Duodenal mucosa (tissue), 2 donors: ENCODE measurements around the gene RABEP2.

Source experiments
- H3K27ac ChIP-seq: one replicate; pipeline ENCODE4 v1.7.0; 2013; ENCODE audit warnings: low read depth, low read length
- H3K27me3 ChIP-seq, 2 donors: one replicate each; pipeline ENCODE4 v1.7.0; 2013; ENCODE audit warnings: low read length in 2 of 2, control low read depth in 1 of 2; ENCODE audit not compliant: insufficient read depth in 2 of 2, control insufficient read depth in 1 of 2
- H3K36me3 ChIP-seq, 2 donors: one replicate each; pipeline ENCODE4 v1.7.0; 2013; ENCODE audit warnings: low read length in 2 of 2, control low read depth in 1 of 2; ENCODE audit not compliant: insufficient read depth in 2 of 2, control insufficient read depth in 1 of 2
- H3K4me1 ChIP-seq, 2 donors: one replicate each; pipeline ENCODE4 v1.7.0; 2013; ENCODE audit warnings: low read length in 2 of 2, control low read depth in 1 of 2; ENCODE audit not compliant: insufficient read depth in 2 of 2, control insufficient read depth in 1 of 2
- H3K4me3 ChIP-seq, 2 donors: one replicate each; pipeline ENCODE4 v1.7.0; 2013; ENCODE audit warnings: low read length in 2 of 2, low read depth in 1 of 2
- H3K9ac ChIP-seq, 2 donors: one replicate each; pipeline ENCODE4 v1.7.0; 2013; ENCODE audit warnings: low read length in 2 of 2, low read depth in 1 of 2
- H3K9me3 ChIP-seq, 2 donors: one replicate each; pipeline ENCODE4 v1.7.0; 2013; ENCODE audit warnings: low read length in 2 of 2, control low read depth in 1 of 2; ENCODE audit not compliant: control insufficient read depth in 1 of 2

Gene RABEP2

DNA sequence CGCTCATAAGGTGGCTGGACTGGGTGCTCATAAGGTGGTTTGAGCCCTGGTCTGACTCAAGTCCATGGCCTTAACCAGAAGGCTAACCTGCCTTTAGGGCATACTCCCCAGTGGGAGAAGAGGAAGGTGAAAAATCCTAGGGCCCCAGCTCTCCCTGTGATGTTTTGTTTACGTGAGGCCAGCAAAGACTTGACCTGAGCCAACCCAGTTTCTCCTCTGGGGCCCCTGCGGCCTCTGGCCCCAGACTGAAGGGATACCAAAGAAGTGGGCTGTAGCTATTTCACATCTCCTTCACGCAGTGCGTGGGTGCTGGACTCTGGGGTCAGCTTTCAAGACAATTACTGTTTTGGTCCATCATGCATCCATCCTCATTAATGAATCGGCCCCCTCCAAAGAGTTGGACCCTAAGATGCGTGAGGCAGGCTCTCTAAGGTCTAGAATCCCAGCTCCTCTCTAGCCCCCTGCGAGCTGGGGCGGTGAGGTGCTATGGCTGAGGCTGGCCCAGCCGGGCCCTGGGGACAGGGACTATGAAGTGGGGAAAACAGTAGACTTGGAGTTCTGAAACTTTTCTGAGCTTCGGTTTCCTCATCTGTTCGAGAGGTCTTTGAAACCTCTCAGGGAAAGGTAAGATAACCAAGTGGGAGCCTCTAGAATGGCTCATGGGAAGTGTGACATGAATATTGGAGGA lies 59.9 kb downstream of the RABEP2 start:
- H3K4me1 ChIP-seq, result peaks cover 15 to 18% of the 10 kb centered on the region in 2 donors

DNA sequence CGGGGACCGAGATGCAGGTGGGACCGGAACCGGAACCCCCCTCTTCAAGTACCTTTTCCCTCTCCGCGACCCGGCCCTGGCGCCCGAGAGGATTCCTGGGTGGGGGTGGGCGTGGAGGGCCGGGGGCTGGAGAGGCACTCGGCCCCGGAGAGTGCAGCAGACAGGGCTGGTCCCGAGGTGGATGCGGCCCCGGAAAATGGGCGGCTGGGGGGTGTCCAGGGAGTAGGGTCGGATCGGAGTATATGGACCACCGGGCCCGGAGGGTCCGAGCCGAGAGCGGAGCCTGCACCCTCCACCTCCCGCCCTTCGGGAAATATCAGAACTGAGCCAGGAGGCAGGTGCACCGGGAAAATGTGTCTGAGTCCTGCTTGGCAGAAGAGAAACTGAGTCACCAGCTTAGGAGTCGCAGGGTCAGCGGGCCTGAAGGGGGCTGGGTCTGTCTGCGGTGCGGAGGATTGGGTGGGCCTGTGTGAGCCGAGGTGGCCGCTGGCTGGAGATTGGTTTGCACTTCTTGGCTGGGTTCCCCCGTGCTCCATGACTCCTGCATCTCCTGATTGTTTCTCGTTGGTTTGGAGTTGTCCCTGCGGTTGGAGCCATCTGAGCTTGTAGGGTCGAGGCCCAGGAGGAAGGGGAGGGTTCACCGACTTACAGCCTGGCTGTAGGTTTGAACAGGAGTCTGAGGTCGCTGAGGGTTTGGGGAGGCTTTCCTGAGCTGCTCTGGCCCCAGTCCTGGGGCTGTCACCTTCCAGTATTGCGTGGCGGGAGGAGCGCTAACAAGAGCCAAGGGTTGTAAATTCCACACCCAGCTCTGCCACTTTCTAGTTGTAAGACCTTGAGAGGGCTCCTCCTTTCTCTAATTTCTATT lies 60.9 kb downstream of the RABEP2 start:
- Histone ChIP-seq H3K27ac (peak overlapping the region; percentile 93), H3K9ac (peak overlapping the region; percentile 93 to 98), H3K4me1 (peaks cover 15 to 18% of the 10 kb centered on the region in 2 donors), H3K9me3 (no peaks in the 10 kb centered on the region), H3K36me3 (peaks cover 15 to 21% of the 10 kb centered on the region in 2 donors), H3K4me3 (peak overlapping the region; percentile 80 to 91), H3K27me3 (no peaks in the 10 kb centered on the region)

More for the DNA sequence above, 59.9 kb downstream of the RABEP2 start:
- Histone ChIP-seq H3K9me3 (no peaks in the 10 kb centered on the region), H3K27ac (no peak overlapping the region), H3K9ac (peak overlapping the region; percentile 93 to 98), H3K27me3 (no peaks in the 10 kb centered on the region), H3K4me3 (peak overlapping the region; percentile 80 to 91), H3K36me3 (peaks cover 25 to 31% of the 10 kb centered on the region in 2 donors)

DNA sequence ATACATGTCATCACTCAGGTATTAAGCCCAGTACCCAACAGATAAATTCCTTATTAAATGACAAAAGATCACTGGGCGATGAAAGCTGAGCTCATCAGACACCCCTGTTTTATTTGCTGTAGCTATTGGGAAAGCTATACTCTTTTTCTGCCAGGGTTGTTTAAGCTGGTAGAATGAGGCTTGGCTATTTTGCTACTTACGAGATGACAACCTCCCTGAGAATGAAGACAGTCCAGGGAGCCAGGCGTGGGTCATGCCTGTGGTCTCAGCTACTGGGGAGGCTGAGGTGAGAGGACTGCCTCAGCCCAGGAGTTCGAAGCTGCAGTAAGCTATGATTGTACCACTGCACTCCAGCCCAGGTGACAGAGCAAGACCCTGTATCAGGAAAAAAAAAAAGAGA lies 65.7 kb downstream of the RABEP2 start:
- Histone ChIP-seq H3K4me1 (peaks cover 3% of the 10 kb centered on the region in 2 donors), H3K9ac (no peak overlapping the region), H3K36me3 (no peaks in the 10 kb centered on the region), H3K27me3 (no peaks in the 10 kb centered on the region), H3K9me3 (no peaks in the 10 kb centered on the region), H3K27ac (no peak overlapping the region), H3K4me3 (no peak overlapping the region)

DNA sequence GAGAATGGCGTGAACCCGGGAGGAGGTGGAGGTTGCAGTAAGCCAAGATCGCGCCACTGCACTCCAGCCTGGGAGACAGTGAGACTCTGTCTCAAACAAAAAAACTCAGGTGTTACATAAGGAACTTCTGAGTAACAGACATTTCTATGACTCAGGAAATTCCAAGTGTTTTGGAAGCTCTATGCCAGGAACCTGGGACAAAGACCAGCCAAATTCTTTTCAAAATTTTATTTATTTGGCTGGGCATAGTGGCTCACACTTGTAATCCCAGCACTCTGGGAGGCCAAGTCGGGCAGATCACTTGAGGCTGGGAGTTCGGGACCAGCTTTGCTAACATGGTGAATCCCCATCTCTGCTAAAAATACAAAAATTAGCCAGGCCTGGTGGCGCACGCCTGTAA lies 66.6 kb downstream of the RABEP2 start:
- Histone ChIP-seq H3K4me3 (no peak overlapping the region), H3K9ac (no peak overlapping the region), H3K27ac (no peak overlapping the region), H3K9me3 (no peaks in the 10 kb centered on the region), H3K36me3 (no peaks in the 10 kb centered on the region), H3K4me1 (no peaks in the 10 kb centered on the region), H3K27me3 (no peaks in the 10 kb centered on the region)
